HepG2 (cell line): ENCODE results near the gene ATAD2B. TPM values are rescaled to one million over a fixed set of nuclear protein-coding genes. Genes with fewer than 3 reads are reported as not detected.

ENCODE experiments used
- ARNT ChIP-seq: fragments of 450-650 bp; IDR thresholded peaks from 2 replicates; pipeline ENCODE4 v1.6.1; 2017
- CCDC6 ChIP-seq: sonication (generic); formaldehyde crosslinking; IDR thresholded peaks from 2 replicates; pipeline ENCODE4 v1.8.1; 2022; ENCODE audit warnings: mild to moderate bottlenecking, missing genetic modification reagents, moderate library complexity
- ERF ChIP-seq: IDR thresholded peaks from 2 replicates; pipeline ENCODE4 v1.6.1; 2018; ENCODE audit warnings: missing biosample characterization, missing genetic modification reagents
- ETV6 ChIP-seq: sonication (generic); formaldehyde crosslinking; conservative IDR thresholded peaks from 2 replicates; pipeline ENCODE4 v1.4.0; 2020; ENCODE audit warnings: missing genetic modification reagents
- HOXA7 ChIP-seq: sonication (generic); formaldehyde crosslinking; IDR thresholded peaks from 2 replicates; pipeline ENCODE4 v1.8.1; 2022; ENCODE audit warnings: mild to moderate bottlenecking, missing genetic modification reagents, moderate library complexity
- JUND ChIP-seq: sonication (generic); formaldehyde crosslinking; IDR thresholded peaks from 2 replicates; pipeline ENCODE4 v1.8.0; 2022; ENCODE audit warnings: mild to moderate bottlenecking, missing genetic modification reagents
- KLF12 ChIP-seq: sonication (generic); formaldehyde crosslinking; IDR thresholded peaks from 2 replicates; pipeline ENCODE4 v1.4.0; 2020; ENCODE audit warnings: missing genetic modification reagents, borderline replicate concordance
- KLF13 ChIP-seq: sonication (generic); formaldehyde crosslinking; IDR thresholded peaks from 2 replicates; pipeline ENCODE4 v1.4.0; 2020; ENCODE audit warnings: mild to moderate bottlenecking, missing genetic modification reagents
- MED1 ChIP-seq: sonication (generic); formaldehyde crosslinking; IDR thresholded peaks from 2 replicates; pipeline ENCODE4 v1.4.0; 2020; ENCODE audit warnings: missing genetic modification reagents
- PHF20 ChIP-seq: sonication (generic); formaldehyde crosslinking; IDR thresholded peaks from 2 replicates; pipeline ENCODE4 v1.5.0; 2020; ENCODE audit warnings: mild to moderate bottlenecking, missing genetic modification reagents
- XBP1 ChIP-seq: sonication (generic); formaldehyde crosslinking; IDR thresholded peaks from 2 replicates; pipeline ENCODE4 v1.5.0; 2020; ENCODE audit warnings: missing genetic modification reagents
- ZNF549 ChIP-seq: sonication (generic); formaldehyde crosslinking; IDR thresholded peaks from 2 replicates; pipeline ENCODE4 v1.5.0; 2020; ENCODE audit warnings: missing genetic modification reagents
- polyA plus RNA-seq, 8 experiments: library from polyadenylated mRNA; depleted of rRNA in 3 of 8; stranded (reverse) in 7 of 8; unstranded in 1 of 8; fragments of >200 nt; fragmentation: Illumina TruSeq in 4 of 8; extraction: Trizol in 4 of 8; gene quantifications; 2 replicates each; pipeline versions ENCODE4 v1.2.1 to v1.2.3, GENCODE V29; 2011 to 2016; ENCODE audit warnings: low read depth in 4 of 8, missing spikeins in 1 of 8, mixed read lengths in 1 of 8; ENCODE audit not compliant: insufficient read depth in 1 of 8
- total RNA-seq, 5 experiments: library from RNA; depleted of rRNA; stranded (reverse); fragments of >200 nt; fragmentation: Illumina TruSeq; extraction: Trizol; gene quantifications; 2 replicates each; pipeline ENCODE4 v1.2.3, GENCODE V29; 2016; ENCODE audit warnings: low read depth in 1 of 5
- TF ChIP-seq, protein P1 (sequence below): sonication (generic); formaldehyde crosslinking; IDR thresholded peaks from 2 replicates; pipeline ENCODE4 v1.8.1; 2023; ENCODE audit warnings: mild to moderate bottlenecking, missing genetic modification reagents
- TF ChIP-seq, protein P2 (sequence below): sonication (generic); formaldehyde crosslinking; IDR thresholded peaks from 2 replicates; pipeline ENCODE4 v1.8.1; 2022; ENCODE audit warnings: mild to moderate bottlenecking, missing genetic modification reagents
- TF ChIP-seq, protein P3 (sequence below), 2 experiments: IDR thresholded peaks; 2 replicates each; pipeline ENCODE4 v1.6.1; 2011 to 2012; ENCODE audit warnings: low read length in 2 of 2, borderline replicate concordance in 1 of 2, low read depth in 1 of 2, mild to moderate bottlenecking in 1 of 2, moderate library complexity in 1 of 2
- TF ChIP-seq, protein P4 (sequence below): sonication (generic); formaldehyde crosslinking; IDR thresholded peaks from 2 replicates; pipeline ENCODE4 v1.5.0; 2020; ENCODE audit warnings: mild to moderate bottlenecking, missing genetic modification reagents
- TF ChIP-seq, protein P5 (sequence below): sonication (generic); formaldehyde crosslinking; IDR thresholded peaks from 2 replicates; pipeline ENCODE4 v1.4.0; 2020; ENCODE audit warnings: missing genetic modification reagents
- TF ChIP-seq, protein P6 (sequence below): sonication (generic); formaldehyde crosslinking; IDR thresholded peaks from 2 replicates; pipeline ENCODE4 v1.8.1; 2023; ENCODE audit warnings: mild to moderate bottlenecking, inconsistent platforms, moderate library complexity, missing genetic modification reagents, borderline replicate concordance

ATAD2B gene
- total and polyA plus RNA-seq, 2 of the 13 experiments (the other 11 are each of a cell fraction or from before 2014, with no cell fraction given) = 5.3 to 22.2 TPM

DNA sequence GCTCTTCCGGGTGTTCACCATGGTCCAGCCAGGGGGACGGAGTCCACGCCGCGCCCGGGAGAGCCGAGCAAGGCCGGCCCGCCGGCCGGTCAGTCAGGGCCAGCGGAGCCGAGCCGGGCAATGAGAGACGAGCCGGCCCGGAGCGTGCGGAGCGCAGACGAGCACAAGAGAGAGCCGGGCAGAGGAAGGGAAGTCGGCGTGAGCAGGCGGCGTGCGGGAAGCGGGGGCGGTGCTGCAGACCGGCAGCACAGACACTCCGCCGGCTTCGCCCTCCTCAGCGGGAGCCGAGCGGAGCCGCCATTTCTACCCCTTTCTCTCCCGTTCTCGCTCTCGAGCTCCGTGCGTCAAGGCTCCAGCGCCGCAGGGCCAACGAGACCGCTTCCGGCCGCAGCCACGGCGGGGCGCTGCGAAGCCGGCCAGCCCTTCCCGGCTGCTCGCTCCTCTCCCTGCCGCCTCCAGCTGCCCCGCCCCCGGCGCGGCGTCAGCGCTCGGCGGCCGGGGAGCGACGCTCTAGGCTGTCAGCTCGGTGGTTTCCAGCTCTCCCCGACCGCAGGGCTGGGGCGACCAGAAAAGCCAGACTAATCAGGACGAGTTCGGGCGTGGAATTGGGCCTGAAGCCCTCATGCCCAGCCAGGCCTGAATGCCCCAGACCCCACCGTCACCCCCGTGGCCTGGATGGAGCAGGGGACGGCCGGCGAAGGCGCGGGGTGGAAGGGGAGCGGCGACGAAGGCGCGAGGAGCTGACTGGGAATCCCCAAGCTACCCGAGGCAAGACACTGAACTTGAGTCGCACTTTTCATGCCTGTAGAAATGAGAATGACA, at the start of gene ATAD2B (continued):
- TF ChIP-seq KLF13 (CRISPR knock-in tag) (no peak; the same call in 1 of the 2 replicates), ZNF549 (CRISPR knock-in tag) (no peak), ETV6 (CRISPR knock-in tag) (no peak), CCDC6 (peak; percentile 94), KLF12 (CRISPR knock-in tag) (peak; percentile 87; the same call in 1 of the 2 replicates), XBP1 (no peak; the same call in 1 of the 2 replicates), ERF (peak; percentile 89), PHF20 (CRISPR knock-in tag) (peak; percentile 77), MED1 (CRISPR knock-in tag) (peak; percentile 91), ARNT (no peak), JUND (CRISPR knock-in tag) (peak; percentile 87), HOXA7 (peak; percentile 86; the same call in 1 of the 2 replicates)
- TF ChIP-seq, protein P1, sequence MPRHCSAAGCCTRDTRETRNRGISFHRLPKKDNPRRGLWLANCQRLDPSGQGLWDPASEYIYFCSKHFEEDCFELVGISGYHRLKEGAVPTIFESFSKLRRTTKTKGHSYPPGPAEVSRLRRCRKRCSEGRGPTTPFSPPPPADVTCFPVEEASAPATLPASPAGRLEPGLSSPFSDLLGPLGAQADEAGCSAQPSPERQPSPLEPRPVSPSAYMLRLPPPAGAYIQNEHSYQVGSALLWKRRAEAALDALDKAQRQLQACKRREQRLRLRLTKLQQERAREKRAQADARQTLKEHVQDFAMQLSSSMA = peak; percentile 53; the same call in 1 of the 2 replicates
- TF ChIP-seq, protein P2, sequence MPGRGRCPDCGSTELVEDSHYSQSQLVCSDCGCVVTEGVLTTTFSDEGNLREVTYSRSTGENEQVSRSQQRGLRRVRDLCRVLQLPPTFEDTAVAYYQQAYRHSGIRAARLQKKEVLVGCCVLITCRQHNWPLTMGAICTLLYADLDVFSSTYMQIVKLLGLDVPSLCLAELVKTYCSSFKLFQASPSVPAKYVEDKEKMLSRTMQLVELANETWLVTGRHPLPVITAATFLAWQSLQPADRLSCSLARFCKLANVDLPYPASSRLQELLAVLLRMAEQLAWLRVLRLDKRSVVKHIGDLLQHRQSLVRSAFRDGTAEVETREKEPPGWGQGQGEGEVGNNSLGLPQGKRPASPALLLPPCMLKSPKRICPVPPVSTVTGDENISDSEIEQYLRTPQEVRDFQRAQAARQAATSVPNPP (CRISPR knock-in tag) = peak; percentile 96
- TF ChIP-seq, protein P3, sequence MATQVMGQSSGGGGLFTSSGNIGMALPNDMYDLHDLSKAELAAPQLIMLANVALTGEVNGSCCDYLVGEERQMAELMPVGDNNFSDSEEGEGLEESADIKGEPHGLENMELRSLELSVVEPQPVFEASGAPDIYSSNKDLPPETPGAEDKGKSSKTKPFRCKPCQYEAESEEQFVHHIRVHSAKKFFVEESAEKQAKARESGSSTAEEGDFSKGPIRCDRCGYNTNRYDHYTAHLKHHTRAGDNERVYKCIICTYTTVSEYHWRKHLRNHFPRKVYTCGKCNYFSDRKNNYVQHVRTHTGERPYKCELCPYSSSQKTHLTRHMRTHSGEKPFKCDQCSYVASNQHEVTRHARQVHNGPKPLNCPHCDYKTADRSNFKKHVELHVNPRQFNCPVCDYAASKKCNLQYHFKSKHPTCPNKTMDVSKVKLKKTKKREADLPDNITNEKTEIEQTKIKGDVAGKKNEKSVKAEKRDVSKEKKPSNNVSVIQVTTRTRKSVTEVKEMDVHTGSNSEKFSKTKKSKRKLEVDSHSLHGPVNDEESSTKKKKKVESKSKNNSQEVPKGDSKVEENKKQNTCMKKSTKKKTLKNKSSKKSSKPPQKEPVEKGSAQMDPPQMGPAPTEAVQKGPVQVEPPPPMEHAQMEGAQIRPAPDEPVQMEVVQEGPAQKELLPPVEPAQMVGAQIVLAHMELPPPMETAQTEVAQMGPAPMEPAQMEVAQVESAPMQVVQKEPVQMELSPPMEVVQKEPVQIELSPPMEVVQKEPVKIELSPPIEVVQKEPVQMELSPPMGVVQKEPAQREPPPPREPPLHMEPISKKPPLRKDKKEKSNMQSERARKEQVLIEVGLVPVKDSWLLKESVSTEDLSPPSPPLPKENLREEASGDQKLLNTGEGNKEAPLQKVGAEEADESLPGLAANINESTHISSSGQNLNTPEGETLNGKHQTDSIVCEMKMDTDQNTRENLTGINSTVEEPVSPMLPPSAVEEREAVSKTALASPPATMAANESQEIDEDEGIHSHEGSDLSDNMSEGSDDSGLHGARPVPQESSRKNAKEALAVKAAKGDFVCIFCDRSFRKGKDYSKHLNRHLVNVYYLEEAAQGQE (IDR thresholded peaks at IDR 0.05; ENCODE audit: borderline replicate concordance in 1 of 2, low read depth in 1 of 2, low read length in 2 of 2) = peak in 1 of 2 experiments; percentile 50; a peak in 1 of 4 replicates
- TF ChIP-seq, protein P4, sequence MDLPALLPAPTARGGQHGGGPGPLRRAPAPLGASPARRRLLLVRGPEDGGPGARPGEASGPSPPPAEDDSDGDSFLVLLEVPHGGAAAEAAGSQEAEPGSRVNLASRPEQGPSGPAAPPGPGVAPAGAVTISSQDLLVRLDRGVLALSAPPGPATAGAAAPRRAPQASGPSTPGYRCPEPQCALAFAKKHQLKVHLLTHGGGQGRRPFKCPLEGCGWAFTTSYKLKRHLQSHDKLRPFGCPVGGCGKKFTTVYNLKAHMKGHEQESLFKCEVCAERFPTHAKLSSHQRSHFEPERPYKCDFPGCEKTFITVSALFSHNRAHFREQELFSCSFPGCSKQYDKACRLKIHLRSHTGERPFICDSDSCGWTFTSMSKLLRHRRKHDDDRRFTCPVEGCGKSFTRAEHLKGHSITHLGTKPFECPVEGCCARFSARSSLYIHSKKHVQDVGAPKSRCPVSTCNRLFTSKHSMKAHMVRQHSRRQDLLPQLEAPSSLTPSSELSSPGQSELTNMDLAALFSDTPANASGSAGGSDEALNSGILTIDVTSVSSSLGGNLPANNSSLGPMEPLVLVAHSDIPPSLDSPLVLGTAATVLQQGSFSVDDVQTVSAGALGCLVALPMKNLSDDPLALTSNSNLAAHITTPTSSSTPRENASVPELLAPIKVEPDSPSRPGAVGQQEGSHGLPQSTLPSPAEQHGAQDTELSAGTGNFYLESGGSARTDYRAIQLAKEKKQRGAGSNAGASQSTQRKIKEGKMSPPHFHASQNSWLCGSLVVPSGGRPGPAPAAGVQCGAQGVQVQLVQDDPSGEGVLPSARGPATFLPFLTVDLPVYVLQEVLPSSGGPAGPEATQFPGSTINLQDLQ = peak; percentile 12; the same call in 1 of the 2 replicates
- TF ChIP-seq, protein P5, sequence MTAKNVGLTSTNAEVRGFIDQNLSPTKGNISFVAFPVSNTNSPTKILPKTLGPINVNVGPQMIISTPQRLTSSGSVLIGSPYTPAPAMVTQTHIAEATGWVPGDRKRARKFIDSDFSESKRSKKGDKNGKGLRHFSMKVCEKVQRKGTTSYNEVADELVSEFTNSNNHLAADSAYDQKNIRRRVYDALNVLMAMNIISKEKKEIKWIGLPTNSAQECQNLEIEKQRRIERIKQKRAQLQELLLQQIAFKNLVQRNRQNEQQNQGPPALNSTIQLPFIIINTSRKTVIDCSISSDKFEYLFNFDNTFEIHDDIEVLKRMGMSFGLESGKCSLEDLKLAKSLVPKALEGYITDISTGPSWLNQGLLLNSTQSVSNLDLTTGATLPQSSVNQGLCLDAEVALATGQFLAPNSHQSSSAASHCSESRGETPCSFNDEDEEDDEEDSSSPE = peak; percentile 77
- TF ChIP-seq, protein P6, sequence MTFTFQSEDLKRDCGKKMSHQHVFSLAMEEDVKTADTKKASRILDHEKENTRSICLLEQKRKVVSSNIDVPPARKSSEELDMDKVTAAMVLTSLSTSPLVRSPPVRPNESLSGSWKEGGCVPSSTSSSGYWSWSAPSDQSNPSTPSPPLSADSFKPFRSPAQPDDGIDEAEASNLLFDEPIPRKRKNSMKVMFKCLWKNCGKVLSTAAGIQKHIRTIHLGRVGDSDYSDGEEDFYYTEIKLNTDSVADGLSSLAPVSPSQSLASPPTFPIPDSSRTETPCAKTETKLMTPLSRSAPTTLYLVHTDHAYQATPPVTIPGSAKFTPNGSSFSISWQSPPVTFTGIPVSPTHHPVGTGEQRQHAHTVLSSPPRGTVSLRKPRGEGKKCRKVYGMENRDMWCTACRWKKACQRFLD = peak; percentile 66; the same call in 1 of the 2 replicates
